ENCODE results near the gene ALX4. TPM values are rescaled to one million over a fixed set of nuclear protein-coding genes. Genes with fewer than 3 reads are reported as not detected.

The ALX4 gene
- 1 to 10 TPM in 1 of 4 donors, under 1 TPM in 2, not detected in 1; 0.21 to 1.1 (median 0.34) TPM for total RNA-seq

DNA sequence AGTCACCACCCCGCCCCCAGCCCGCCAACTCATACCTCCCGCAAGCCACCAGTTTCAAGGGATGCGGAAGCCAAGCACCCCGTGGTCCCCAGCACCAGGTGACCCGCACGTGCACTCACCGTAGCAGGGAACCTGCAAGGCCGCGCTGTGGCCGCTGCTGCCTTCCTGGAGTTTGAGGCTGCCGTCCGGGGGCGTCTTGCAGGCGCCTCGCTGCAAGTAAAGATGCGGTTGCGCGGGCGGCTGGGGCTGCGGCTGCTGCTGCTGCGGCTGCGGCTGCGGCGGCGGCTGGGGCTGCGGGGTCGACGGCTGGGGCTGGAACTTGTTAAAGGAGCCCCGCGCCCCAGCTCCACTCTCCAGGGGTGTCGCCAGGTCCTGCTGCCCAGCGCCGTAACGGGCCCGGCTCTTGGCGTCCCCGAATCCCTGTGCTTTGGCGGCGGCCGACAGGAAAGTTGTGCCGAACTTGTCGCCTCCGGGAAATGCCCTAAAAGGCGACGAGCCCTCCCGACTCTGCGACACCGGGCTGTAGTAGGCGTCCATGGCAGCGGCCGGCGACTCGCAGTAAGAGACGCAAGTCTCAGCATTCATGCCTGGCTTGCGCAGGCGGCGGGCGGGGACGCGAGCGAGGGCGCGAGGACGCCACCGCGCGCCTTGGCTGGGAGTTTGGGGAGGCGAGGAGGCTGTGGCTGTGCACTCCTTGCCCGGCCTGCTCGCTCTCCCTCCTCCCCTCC is at the start of gene ALX4:
ALX4 (minus strand) TSS at position 662 of the 728 bp plus-strand sequence; CDS start at position 585, 77 bp downstream.
- H3K36me3 ChIP-seq, result no peaks in the 10 kb centered on the region
- H3K27ac ChIP-seq, result no peak within 1 kb of the TSS
- H3K4me1 ChIP-seq, result peaks cover 42% of the 10 kb centered on the region
- peak within 1 kb of the TSS; percentile 49 for H3K4me3 ChIP-seq
- TF ChIP-seq POLR2AphosphoS5 (IDR thresholded peaks at IDR 0.05) (no peak), POLR2A (IDR thresholded peaks at IDR 0.05) (no peak), EP300 (IDR thresholded peaks at IDR 0.05) (no peak)
- TF ChIP-seq, protein P1, sequence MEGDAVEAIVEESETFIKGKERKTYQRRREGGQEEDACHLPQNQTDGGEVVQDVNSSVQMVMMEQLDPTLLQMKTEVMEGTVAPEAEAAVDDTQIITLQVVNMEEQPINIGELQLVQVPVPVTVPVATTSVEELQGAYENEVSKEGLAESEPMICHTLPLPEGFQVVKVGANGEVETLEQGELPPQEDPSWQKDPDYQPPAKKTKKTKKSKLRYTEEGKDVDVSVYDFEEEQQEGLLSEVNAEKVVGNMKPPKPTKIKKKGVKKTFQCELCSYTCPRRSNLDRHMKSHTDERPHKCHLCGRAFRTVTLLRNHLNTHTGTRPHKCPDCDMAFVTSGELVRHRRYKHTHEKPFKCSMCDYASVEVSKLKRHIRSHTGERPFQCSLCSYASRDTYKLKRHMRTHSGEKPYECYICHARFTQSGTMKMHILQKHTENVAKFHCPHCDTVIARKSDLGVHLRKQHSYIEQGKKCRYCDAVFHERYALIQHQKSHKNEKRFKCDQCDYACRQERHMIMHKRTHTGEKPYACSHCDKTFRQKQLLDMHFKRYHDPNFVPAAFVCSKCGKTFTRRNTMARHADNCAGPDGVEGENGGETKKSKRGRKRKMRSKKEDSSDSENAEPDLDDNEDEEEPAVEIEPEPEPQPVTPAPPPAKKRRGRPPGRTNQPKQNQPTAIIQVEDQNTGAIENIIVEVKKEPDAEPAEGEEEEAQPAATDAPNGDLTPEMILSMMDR (IDR thresholded peaks at IDR 0.05), result no peak
- peak in 1 of 2 donors; percentile 54 for DNase-seq (ENCODE audit: low spot score in 2 of 2)
- no peaks in the 10 kb centered on the region for H3K9me3 ChIP-seq
- under 1% methylated on average over 43 of the region's 71 CpGs for whole genome bisulfite sequencing
- peaks cover 100% of the 10 kb centered on the region for H3K27me3 ChIP-seq

GRCh38 chr11:44359162-44359561 is 49.2 kb upstream of the ALX4 start:
- Histone ChIP-seq H3K9me3 (no peaks in the 10 kb centered on the region), H3K27me3 (peaks cover 14% of the 10 kb centered on the region), H3K36me3 (no peaks in the 10 kb centered on the region), H3K27ac (no peak overlapping the region), H3K4me3 (no peak overlapping the region), H3K4me1 (no peaks in the 10 kb centered on the region)
- DNase-seq (ENCODE audit: low spot score in 2 of 2), result no peak
- no peak for TF ChIP-seq POLR2AphosphoS5 (IDR thresholded peaks at IDR 0.05)
- TF ChIP-seq, protein P1 (IDR thresholded peaks at IDR 0.05), result no peak
- no peak for TF ChIP-seq POLR2A (IDR thresholded peaks at IDR 0.05)
- no peak for TF ChIP-seq EP300 (IDR thresholded peaks at IDR 0.05)
- WGBS, result 55% methylated on average over 12 of the region's 12 CpGs

GRCh38 chr11:44358713-44359112 is 48.8 kb upstream of the ALX4 start:
- Histone ChIP-seq H3K4me3 (no peak overlapping the region), H3K9me3 (no peaks in the 10 kb centered on the region), H3K27me3 (peaks cover 14% of the 10 kb centered on the region), H3K27ac (no peak overlapping the region), H3K4me1 (no peaks in the 10 kb centered on the region), H3K36me3 (no peaks in the 10 kb centered on the region)
- 82% methylated on average over 7 of the region's 7 CpGs for WGBS
- TF ChIP-seq POLR2A (IDR thresholded peaks at IDR 0.05), result no peak
- TF ChIP-seq POLR2AphosphoS5 (IDR thresholded peaks at IDR 0.05), result no peak
- DNase-seq (ENCODE audit: low spot score in 2 of 2), result no peak

DNA sequence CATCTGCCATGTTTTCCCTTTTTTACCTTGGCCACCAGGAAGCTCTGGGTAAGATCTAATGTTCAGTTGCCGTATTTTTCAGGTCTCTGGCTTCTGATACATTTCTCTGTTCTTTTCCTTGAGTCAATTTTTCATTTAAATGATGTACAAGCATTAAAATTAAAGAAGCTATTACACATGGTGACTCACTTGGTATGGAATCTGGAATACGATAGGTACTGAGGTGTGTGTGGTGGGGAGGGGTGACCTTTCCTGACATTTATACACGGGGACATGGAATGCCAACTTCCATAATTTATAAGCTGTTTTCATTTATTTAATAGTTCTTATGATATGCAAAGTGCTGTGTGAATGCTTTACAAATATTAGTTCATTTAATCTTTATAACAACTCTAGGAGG is 47.8 kb upstream of the ALX4 start:
- 79% methylated on average over 3 of the region's 3 CpGs for WGBS
- no peak for DNase-seq (ENCODE audit: low spot score in 2 of 2)
- H3K4me1 ChIP-seq, result no peaks in the 10 kb centered on the region
- no peak overlapping the region for H3K4me3 ChIP-seq
- H3K36me3 ChIP-seq, result no peaks in the 10 kb centered on the region
- H3K27ac ChIP-seq, result no peak overlapping the region
- H3K27me3 ChIP-seq, result peaks cover 8% of the 10 kb centered on the region
- TF ChIP-seq, protein P1 (IDR thresholded peaks at IDR 0.05), result no peak
- TF ChIP-seq EP300 (IDR thresholded peaks at IDR 0.05), result no peak
- no peak for TF ChIP-seq POLR2A (IDR thresholded peaks at IDR 0.05)
- TF ChIP-seq POLR2AphosphoS5 (IDR thresholded peaks at IDR 0.05), result no peak
- no peaks in the 10 kb centered on the region for H3K9me3 ChIP-seq

DNA sequence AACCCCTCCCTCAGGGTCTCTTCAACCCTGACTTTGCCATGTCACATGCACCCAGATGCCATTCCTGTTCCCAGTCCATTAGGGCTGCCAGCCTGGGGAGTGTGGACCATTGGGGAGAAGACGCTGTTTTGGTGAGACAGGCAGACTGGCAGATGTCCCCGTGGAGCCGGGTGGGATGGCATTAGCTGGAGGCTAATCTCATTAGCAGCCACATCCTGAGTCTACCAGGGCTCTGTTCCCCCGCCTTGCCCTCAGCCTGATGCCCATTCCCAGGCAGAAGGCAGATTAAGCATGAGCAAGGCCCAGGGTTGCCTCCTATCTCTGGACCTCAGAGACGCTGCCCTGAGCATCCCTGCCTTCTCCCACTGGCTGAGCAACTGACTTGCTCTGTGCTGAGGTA is 46.4 kb upstream of the ALX4 start:
- Histone ChIP-seq H3K27me3 (peaks cover 8% of the 10 kb centered on the region), H3K27ac (no peak overlapping the region), H3K9me3 (no peaks in the 10 kb centered on the region), H3K4me3 (no peak overlapping the region), H3K36me3 (no peaks in the 10 kb centered on the region), H3K4me1 (no peaks in the 10 kb centered on the region)
- 80% methylated on average over 3 of the region's 5 CpGs for WGBS
- no peak for TF ChIP-seq POLR2A (IDR thresholded peaks at IDR 0.05)
- DNase-seq (ENCODE audit: low spot score in 2 of 2), result no peak

DNA sequence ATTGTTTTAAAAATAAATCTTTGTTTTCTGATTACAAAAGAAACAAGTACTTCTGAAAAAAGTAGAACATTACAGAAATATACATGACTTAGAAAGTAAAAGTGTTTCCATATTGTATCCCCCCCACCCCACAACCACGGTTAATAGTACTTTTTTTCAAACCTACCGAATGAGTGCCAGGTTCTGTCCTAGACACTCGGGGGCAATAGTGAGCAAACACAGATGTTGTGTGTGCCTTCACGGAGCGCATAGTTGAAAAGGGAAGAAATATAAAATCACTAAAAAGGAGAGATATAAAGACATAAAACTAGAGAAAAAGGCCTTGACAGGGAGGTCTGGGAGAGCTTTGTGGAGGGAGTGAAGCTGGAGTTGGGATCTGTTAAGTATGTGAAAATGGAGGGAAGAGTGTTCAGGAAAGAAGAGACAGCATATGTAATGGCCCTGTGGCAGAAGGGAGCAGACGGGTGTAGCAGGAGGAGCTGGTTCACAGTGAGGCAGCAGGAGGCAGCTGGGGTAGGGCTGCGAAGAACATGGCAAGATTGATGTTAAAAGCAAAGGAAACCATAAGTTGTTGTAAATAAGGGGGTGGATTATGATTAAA is 42.1 kb upstream of the ALX4 start:
- H3K27ac ChIP-seq, result no peak overlapping the region
- DNase-seq (ENCODE audit: low spot score in 2 of 2), result no peak
- no peaks in the 10 kb centered on the region for H3K4me1 ChIP-seq
- H3K4me3 ChIP-seq, result no peak overlapping the region
- WGBS, result 65% methylated on average over 7 of the region's 7 CpGs
- no peaks in the 10 kb centered on the region for H3K9me3 ChIP-seq
- no peaks in the 10 kb centered on the region for H3K36me3 ChIP-seq
- TF ChIP-seq POLR2A (IDR thresholded peaks at IDR 0.05), result no peak
- TF ChIP-seq POLR2AphosphoS5 (IDR thresholded peaks at IDR 0.05), result no peak
- TF ChIP-seq, protein P1 (IDR thresholded peaks at IDR 0.05), result no peak
- no peak for TF ChIP-seq EP300 (IDR thresholded peaks at IDR 0.05)
- peaks cover 4% of the 10 kb centered on the region for H3K27me3 ChIP-seq

Measured in suprapubic skin (tissue), 4 donors.